Brain microvascular endothelial cell (primary cell): ENCODE measurements around the gene SPATA2.

ENCODE experiments used
- DNase-seq: peaks from one replicate; pipeline ENCODE4 v3.0.0-alpha.2; 2020
- H3K27ac ChIP-seq: fragments of 250-450 bp; sonication (Bioruptor Pico); 2 replicates; pipeline ENCODE4 v1.5.1; 2020; ENCODE audit warnings: mild to moderate bottlenecking, moderate library complexity
- H3K27me3 ChIP-seq: fragments of 250-450 bp; sonication (Bioruptor Pico); replicated peaks from 2 replicates; pipeline ENCODE4 v1.5.1; 2020; ENCODE audit warnings: mild to moderate bottlenecking
- H3K36me3 ChIP-seq: fragments of 250-450 bp; sonication (Bioruptor Pico); replicated peaks from 2 replicates; pipeline ENCODE4 v1.5.1; 2020; ENCODE audit warnings: mild to moderate bottlenecking
- H3K4me3 ChIP-seq: 2 replicates; pipeline ENCODE4 v1.5.1; 2011; ENCODE audit warnings: low read depth, mild to moderate bottlenecking, control low read depth, low read length, moderate library complexity
- CTCF ChIP-seq: IDR thresholded peaks from 2 replicates; pipeline ENCODE4 v1.5.1; 2011; ENCODE audit warnings: low read depth, mild to moderate bottlenecking, moderate library complexity, low read length, control low read depth, inconsistent platforms; ENCODE audit errors: missing control alignments
- in situ Hi-C: cut with HindIII; loops from 2 replicates; pipeline ENCODE4 v1.10.0; 2017; ENCODE audit warnings: low sequenced_read_pairs, low pct_ligation_motif_present

The SPATA2 gene

GRCh38 chr20:49854190-49854875 is 61.0 kb downstream of the SPATA2 start:
- Histone ChIP-seq H3K4me3 (no peak overlapping the region), H3K27ac (no peak overlapping the region), H3K27me3 (no peaks in the 10 kb centered on the region), H3K36me3 (no peaks in the 10 kb centered on the region)
- DNase-seq = no peak
- TF ChIP-seq CTCF = no peak
- in situ Hi-C loops = no loop called here

- peak; percentile 89 for DNase-seq
- Histone ChIP-seq H3K36me3 (no peaks in the 10 kb centered on the region), H3K4me3 (no peak overlapping the region), H3K27me3 (no peaks in the 10 kb centered on the region), H3K27ac (peak overlapping the region; percentile 60)
- in situ Hi-C loops = no loop called here
- no peak for TF ChIP-seq CTCF
Observed at GRCh38 chr20:49853640-49854039, 61.7 kb downstream of the SPATA2 start.
